HL-60 (cell line): ENCODE measurements around the gene PRR9.

Experiments used
- GABPA ChIP-seq: IDR thresholded peaks from 2 replicates; pipeline ENCODE4 v1.6.1; 2012; ENCODE audit warnings: low read depth
- POLR2AphosphoS5 ChIP-seq: IDR thresholded peaks from 2 replicates; pipeline ENCODE4 v1.6.1; 2012; ENCODE audit warnings: low read depth
- TF ChIP-seq, protein P1 (sequence below): IDR thresholded peaks from one replicate; pipeline ENCODE4 v1.5.1; 2011; ENCODE audit warnings: low read length, control low read depth, inconsistent platforms; ENCODE audit not compliant: insufficient read depth

DNA sequence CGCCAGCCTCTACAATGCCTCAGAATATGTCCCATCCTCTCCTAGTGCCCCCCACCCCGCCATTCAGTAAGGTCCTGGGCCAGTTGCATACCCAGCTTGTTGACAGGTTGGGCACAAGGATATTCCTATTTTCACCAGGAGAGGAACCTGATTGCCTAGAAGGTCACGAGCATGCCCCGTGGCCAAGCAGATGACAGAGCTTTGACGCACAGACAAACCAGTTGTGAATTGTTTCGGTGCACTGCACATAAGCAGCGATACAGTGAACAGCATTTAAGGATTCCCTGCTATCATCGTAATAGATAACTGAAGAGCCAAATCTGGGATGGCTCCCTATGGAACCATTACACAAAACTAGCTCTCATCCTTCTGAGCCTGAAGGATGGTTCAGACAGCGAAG, 10.8 kb upstream of the PRR9 start:
- TF ChIP-seq, protein P1, sequence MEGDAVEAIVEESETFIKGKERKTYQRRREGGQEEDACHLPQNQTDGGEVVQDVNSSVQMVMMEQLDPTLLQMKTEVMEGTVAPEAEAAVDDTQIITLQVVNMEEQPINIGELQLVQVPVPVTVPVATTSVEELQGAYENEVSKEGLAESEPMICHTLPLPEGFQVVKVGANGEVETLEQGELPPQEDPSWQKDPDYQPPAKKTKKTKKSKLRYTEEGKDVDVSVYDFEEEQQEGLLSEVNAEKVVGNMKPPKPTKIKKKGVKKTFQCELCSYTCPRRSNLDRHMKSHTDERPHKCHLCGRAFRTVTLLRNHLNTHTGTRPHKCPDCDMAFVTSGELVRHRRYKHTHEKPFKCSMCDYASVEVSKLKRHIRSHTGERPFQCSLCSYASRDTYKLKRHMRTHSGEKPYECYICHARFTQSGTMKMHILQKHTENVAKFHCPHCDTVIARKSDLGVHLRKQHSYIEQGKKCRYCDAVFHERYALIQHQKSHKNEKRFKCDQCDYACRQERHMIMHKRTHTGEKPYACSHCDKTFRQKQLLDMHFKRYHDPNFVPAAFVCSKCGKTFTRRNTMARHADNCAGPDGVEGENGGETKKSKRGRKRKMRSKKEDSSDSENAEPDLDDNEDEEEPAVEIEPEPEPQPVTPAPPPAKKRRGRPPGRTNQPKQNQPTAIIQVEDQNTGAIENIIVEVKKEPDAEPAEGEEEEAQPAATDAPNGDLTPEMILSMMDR, result no peak
- TF ChIP-seq POLR2AphosphoS5, result no peak
- TF ChIP-seq GABPA, result no peak
